Trophoblast cell (in vitro differentiated cells and primary cell): ENCODE data around the gene GRIK4.
"Not testable (repeated sequence)": the region's sequence is repeated elsewhere in the genome, so short reads cannot be mapped to it uniquely, and the experiment has no call there.

Experiments
- DNase-seq, 2 donors: peaks; one replicate each; pipeline ENCODE4 v3.0.0-alpha.2; 2016
- H2AFZ ChIP-seq: 2 replicates; pipeline ENCODE4 v1.6.1; 2013; ENCODE audit warnings: low read length, moderate library complexity, mild to moderate bottlenecking; ENCODE audit not compliant: insufficient read depth, poor library complexity
- H2AK5ac ChIP-seq: 2 replicates; pipeline ENCODE4 v1.6.1; 2013; ENCODE audit warnings: mild to moderate bottlenecking, low read length
- H2BK120ac ChIP-seq: 2 replicates; pipeline ENCODE4 v1.6.1; 2013; ENCODE audit warnings: low read length, mild to moderate bottlenecking, moderate library complexity; ENCODE audit not compliant: insufficient read depth, poor library complexity
- H2BK12ac ChIP-seq: 2 replicates; pipeline ENCODE4 v1.6.1; 2013; ENCODE audit warnings: mild to moderate bottlenecking, low read length, moderate library complexity
- H2BK5ac ChIP-seq: 2 replicates; pipeline ENCODE4 v1.6.1; 2013; ENCODE audit warnings: low read length, low read depth, moderate library complexity, mild to moderate bottlenecking; ENCODE audit not compliant: poor library complexity
- H3K14ac ChIP-seq: 2 replicates; pipeline ENCODE4 v1.6.1; 2013; ENCODE audit warnings: mild to moderate bottlenecking, low read length
- H3K18ac ChIP-seq: 2 replicates; pipeline ENCODE4 v1.6.1; 2013; ENCODE audit warnings: mild to moderate bottlenecking, low read length
- H3K23ac ChIP-seq: 2 replicates; pipeline ENCODE4 v1.6.1; 2013; ENCODE audit warnings: low read length
- H3K27ac ChIP-seq: 2 replicates; pipeline ENCODE4 v1.5.1; 2013; ENCODE audit warnings: low read depth, mild to moderate bottlenecking, inconsistent platforms, low read length, moderate library complexity
- H3K27me3 ChIP-seq: 2 replicates; pipeline ENCODE4 v1.6.1; 2013; ENCODE audit warnings: inconsistent platforms, mild to moderate bottlenecking, low read length, moderate library complexity; ENCODE audit not compliant: insufficient read depth
- H3K36me3 ChIP-seq, 2 experiments: 1 replicate in 1 of 2; 2 replicates in 1 of 2; pipeline ENCODE4 v1.6.1; 2013; ENCODE audit warnings: low read length in 2 of 2, mild to moderate bottlenecking in 2 of 2, moderate library complexity in 1 of 2; ENCODE audit not compliant: insufficient read depth in 2 of 2, control insufficient read depth in 1 of 2
- H3K4ac ChIP-seq: 2 replicates; pipeline ENCODE4 v1.6.1; 2013; ENCODE audit warnings: low read depth, mild to moderate bottlenecking, low read length, moderate library complexity
- H3K4me1 ChIP-seq, 2 experiments: 1 replicate in 1 of 2; 2 replicates in 1 of 2; pipeline ENCODE4 v1.6.1; 2013; ENCODE audit warnings: low read length in 2 of 2, mild to moderate bottlenecking in 2 of 2, moderate library complexity in 1 of 2; ENCODE audit not compliant: insufficient read depth in 2 of 2, control insufficient read depth in 1 of 2
- H3K4me2 ChIP-seq: 2 replicates; pipeline ENCODE4 v1.6.1; 2013; ENCODE audit warnings: inconsistent platforms, mild to moderate bottlenecking, low read length, moderate library complexity
- H3K4me3 ChIP-seq: 2 replicates; pipeline ENCODE4 v1.5.1; 2013; ENCODE audit warnings: mild to moderate bottlenecking, low read depth, low read length, inconsistent platforms
- H3K79me1 ChIP-seq: one replicate; pipeline ENCODE4 v1.6.1; 2013; ENCODE audit warnings: low read length
- H3K79me2 ChIP-seq: 2 replicates; pipeline ENCODE4 v1.6.1; 2013; ENCODE audit warnings: low read length, mild to moderate bottlenecking; ENCODE audit not compliant: control insufficient read depth, insufficient read depth, poor library complexity
- H3K9ac ChIP-seq: 2 replicates; pipeline ENCODE4 v1.6.1; 2013; ENCODE audit warnings: mild to moderate bottlenecking, low read length
- H3K9me3 ChIP-seq: 2 replicates; pipeline ENCODE4 v1.6.1; 2013; ENCODE audit warnings: low read depth, mild to moderate bottlenecking, control low read depth, inconsistent platforms, low read length; ENCODE audit not compliant: insufficient read depth
- H4K12ac ChIP-seq: 2 replicates; pipeline ENCODE4 v1.6.1; 2013; ENCODE audit warnings: low read depth, mild to moderate bottlenecking, low read length, moderate library complexity
- H4K8ac ChIP-seq: 2 replicates; pipeline ENCODE4 v1.6.1; 2013; ENCODE audit warnings: low read depth, mild to moderate bottlenecking, low read length, moderate library complexity
- H4K91ac ChIP-seq: one replicate; pipeline ENCODE4 v1.6.1; 2013; ENCODE audit warnings: low read depth, mild to moderate bottlenecking, low read length, moderate library complexity
- WGBS: extraction: QIAGEN DNeasy Blood & Tissue Kit; methylation state at CpG from one replicate; pipeline ENCODE4 v1.1.7; 2013; ENCODE audit warnings: missing lambda C conversion rate; ENCODE audit not compliant: insufficient read length, insufficient coverage; ENCODE audit errors: extremely low coverage; 5-methylcytosine and 5-hydroxymethylcytosine counted together

Gene GRIK4

GRCh38 chr11:120615391-120615790 is 103.8 kb downstream of the GRIK4 start:
- no peak overlapping the region for H3K4me3 ChIP-seq
- H4K12ac ChIP-seq = no peak overlapping the region
- no peaks in the 10 kb centered on the region for H3K79me2 ChIP-seq
- no peaks in the 10 kb centered on the region for H3K4me1 ChIP-seq
- H4K91ac ChIP-seq = no peak overlapping the region
- H2BK12ac ChIP-seq = no peak overlapping the region
- no peak overlapping the region for H3K27ac ChIP-seq
- no peak overlapping the region for H3K18ac ChIP-seq
- no peak overlapping the region for H3K23ac ChIP-seq
- no peak overlapping the region for H3K4me2 ChIP-seq
- H3K9ac ChIP-seq = no peak overlapping the region
- H2AFZ ChIP-seq = no peak overlapping the region
- no peak overlapping the region for H4K8ac ChIP-seq
- H3K36me3 ChIP-seq = no peaks in the 10 kb centered on the region
- no peak overlapping the region for H2BK5ac ChIP-seq
- H3K4ac ChIP-seq = no peak overlapping the region
- no CpG with 5 or more reads among the region's 2 CpGs for WGBS
- H3K79me1 ChIP-seq = no peaks in the 10 kb centered on the region
- no peak overlapping the region for H2AK5ac ChIP-seq
- H2BK120ac ChIP-seq = no peak overlapping the region
- no peak overlapping the region for H3K14ac ChIP-seq
- H3K9me3 ChIP-seq = peaks cover 12% of the 10 kb centered on the region
- H3K27me3 ChIP-seq = no peaks in the 10 kb centered on the region
- DNase-seq = no peak

GRCh38 chr11:120618399-120618798 is 106.9 kb downstream of the GRIK4 start:
- Histone ChIP-seq H3K4me3 (no peak overlapping the region), H2BK5ac (no peak overlapping the region), H2AFZ (no peak overlapping the region), H3K9ac (no peak overlapping the region), H2AK5ac (no peak overlapping the region), H4K91ac (no peak overlapping the region), H3K18ac (no peak overlapping the region), H3K4me2 (no peak overlapping the region), H3K27me3 (no peaks in the 10 kb centered on the region), H3K79me2 (no peaks in the 10 kb centered on the region), H3K27ac (no peak overlapping the region), H2BK12ac (no peak overlapping the region), H4K12ac (no peak overlapping the region), H3K4me1 (no peaks in the 10 kb centered on the region), H3K9me3 (peaks cover 12% of the 10 kb centered on the region), H2BK120ac (no peak overlapping the region), H4K8ac (no peak overlapping the region), H3K14ac (no peak overlapping the region), H3K36me3 (no peaks in the 10 kb centered on the region), H3K23ac (no peak overlapping the region), H3K4ac (no peak overlapping the region), H3K79me1 (no peaks in the 10 kb centered on the region)
- no peak for DNase-seq
- WGBS = no CpG with 5 or more reads among the region's 5 CpGs

- no peaks in the 10 kb centered on the region for H3K27me3 ChIP-seq
- H2BK12ac ChIP-seq = no peak overlapping the region
These were observed 110.8 kb downstream of the GRIK4 start for GRCh38 chr11:120622189-120622875.

GRCh38 chr11:120624992-120625391 is 113.4 kb downstream of the GRIK4 start:
- H3K36me3 ChIP-seq, H3K27ac ChIP-seq, H4K8ac ChIP-seq, H2BK120ac ChIP-seq, H4K12ac ChIP-seq, H3K27me3 ChIP-seq, H3K23ac ChIP-seq, H3K4me3 ChIP-seq, H2BK5ac ChIP-seq, H2BK12ac ChIP-seq, H3K4me1 ChIP-seq, H2AFZ ChIP-seq, H4K91ac ChIP-seq, H3K9me3 ChIP-seq, H3K18ac ChIP-seq, H3K4ac ChIP-seq, H2AK5ac ChIP-seq, H3K14ac ChIP-seq, H3K79me1 ChIP-seq, H3K79me2 ChIP-seq, H3K4me2 ChIP-seq, H3K9ac ChIP-seq, DNase-seq: not testable (repeated sequence)
- no CpG with 5 or more reads among the region's 12 CpGs for WGBS

More at GRCh38 chr11:120622189-120622875, 110.8 kb downstream of the GRIK4 start:
- H3K9me3 ChIP-seq = peaks cover 10% of the 10 kb centered on the region
- H4K12ac ChIP-seq = no peak overlapping the region
- H3K27ac ChIP-seq = no peak overlapping the region
- H2AK5ac ChIP-seq = no peak overlapping the region
- H3K79me2 ChIP-seq = no peaks in the 10 kb centered on the region
- no peak overlapping the region for H4K91ac ChIP-seq
- peak; percentile 53 to 77 for DNase-seq
- H3K9ac ChIP-seq = no peak overlapping the region
- no CpG with 5 or more reads among the region's 7 CpGs for WGBS
- H2AFZ ChIP-seq = no peak overlapping the region
- H3K36me3 ChIP-seq = no peaks in the 10 kb centered on the region
- no peak overlapping the region for H4K8ac ChIP-seq
- H3K14ac ChIP-seq = no peak overlapping the region
- H2BK120ac ChIP-seq = no peak overlapping the region
- no peak overlapping the region for H2BK5ac ChIP-seq
- no peak overlapping the region for H3K4me3 ChIP-seq
- H3K79me1 ChIP-seq = no peaks in the 10 kb centered on the region
- H3K4ac ChIP-seq = no peak overlapping the region
- H3K23ac ChIP-seq = no peak overlapping the region
- no peak overlapping the region for H3K18ac ChIP-seq
- no peaks in the 10 kb centered on the region for H3K4me1 ChIP-seq
- no peak overlapping the region for H3K4me2 ChIP-seq
